HCT116 (cell line): ENCODE measurements around the gene OPALIN. TPM values are rescaled to one million over a fixed set of nuclear protein-coding genes. Genes with fewer than 3 reads are reported as not detected.

Experiments used
- ATAC-seq: fragments of 200-7000 bp; cut with Tn5 transposase; 2 replicates; pipeline ENCODE4 v1.9.1; 2020; ENCODE audit warnings: mild to moderate bottlenecking, moderate library complexity
- BruUV-seq: library from RNA; stranded (reverse); fragments of 400-500 nt; replicated peaks from 2 replicates; lab custom pipeline; 2021; lab: Mats Ljungman, UMichigan
- CTCF ChIA-PET: fragments of 300-600 bp; sonication (Branson Sonifier 250); formaldehyde crosslinking; loops from one replicate; lab custom pipeline; 2021; ENCODE audit warnings: antibody characterized with exemption; lab: Charles Lee
- POLR2A ChIA-PET: fragments of 300-600, 350-600 bp; sonication (Branson Sonifier 250); formaldehyde crosslinking; loops from one replicate; lab custom pipeline; 2021; ENCODE audit warnings: antibody characterized with exemption; lab: Charles Lee
- RAD21 ChIA-PET, 2 experiments: fragments of 300-600 bp; sonication (Branson Sonifier 250); formaldehyde crosslinking; loops; one replicate each; lab custom pipeline; 2023; ENCODE audit warnings: low total read pairs in 2 of 2; ENCODE audit not compliant: uncharacterized antibody in 2 of 2, unreplicated experiment in 2 of 2, low non-redundant PET in 1 of 2; lab: Charles Lee
- DNase-seq: peaks from one replicate; pipeline ENCODE4 v3.0.0-alpha.2; 2010; ENCODE audit warnings: low read depth, low spot score
- H2AFZ ChIP-seq: fragments of 200-600 bp; shearing (Covaris generic), sonication (generic); 2 replicates; pipeline ENCODE4 v1.6.1; 2017; ENCODE audit warnings: low read depth, mixed run types, mixed read lengths, antibody characterized with exemption, low read length; ENCODE audit not compliant: poor library complexity, severe bottlenecking
- H3K27ac ChIP-seq: 2 replicates; pipeline ENCODE4 v1.5.1; 2012; ENCODE audit warnings: low read depth, low read length
- H3K27me3 ChIP-seq: fragments of 200-600 bp; sonication (generic); 2 replicates; pipeline ENCODE4 v1.6.1; 2016; ENCODE audit warnings: mixed run types, low read length, mixed read lengths; ENCODE audit not compliant: insufficient read depth
- H3K36me3 ChIP-seq, 2 experiments: fragments of 200-500 bp in 1 of 2; fragments of 200-600 bp in 1 of 2; sonication (Bioruptor generic) in 1 of 2; sonication (generic) in 1 of 2; 2 replicates each; pipeline versions ENCODE4 v1.5.1 to v1.6.1; 2014 to 2016; ENCODE audit warnings: low read length in 2 of 2, inconsistent platforms in 1 of 2, mixed read lengths in 1 of 2, mixed run types in 1 of 2; ENCODE audit not compliant: insufficient read depth in 2 of 2, control insufficient read depth in 1 of 2
- H3K4me1 ChIP-seq, 2 experiments: fragments of 200-600 bp in 1 of 2; sonication (generic) in 1 of 2; 2 replicates each; pipeline versions ENCODE4 v1.5.1 to v1.6.1; 2012 to 2017; ENCODE audit warnings: low read length in 2 of 2, inconsistent platforms in 1 of 2, mild to moderate bottlenecking in 1 of 2, mixed read lengths in 1 of 2, mixed run types in 1 of 2, moderate library complexity in 1 of 2; ENCODE audit not compliant: insufficient read depth in 2 of 2, control insufficient read depth in 1 of 2
- H3K4me2 ChIP-seq: fragments of 200-600 bp; sonication (generic); 2 replicates; pipeline ENCODE4 v1.6.1; 2017; ENCODE audit warnings: mixed run types, low read length, mixed read lengths
- H3K4me3 ChIP-seq, 2 experiments: fragments of 200-600 bp in 1 of 2; sonication (generic) in 1 of 2; replicated peaks in 1 of 2; 2 replicates each; pipeline ENCODE4 v1.5.1; 2011 to 2016; ENCODE audit warnings: low read length in 2 of 2, control low read depth in 1 of 2, low read depth in 1 of 2, mild to moderate bottlenecking in 1 of 2, mixed read lengths in 1 of 2, mixed run types in 1 of 2
- H3K79me2 ChIP-seq: fragments of 200-600 bp; sonication (generic); 2 replicates; pipeline ENCODE4 v1.6.1; 2017; ENCODE audit warnings: mild to moderate bottlenecking, mixed run types, low read length, moderate library complexity, mixed read lengths; ENCODE audit not compliant: insufficient read depth
- H3K9ac ChIP-seq: fragments of 200-600 bp; sonication (generic); 2 replicates; pipeline ENCODE4 v1.6.1; 2016; ENCODE audit warnings: low read length, mixed read lengths
- H3K9me2 ChIP-seq: fragments of 200-600 bp; sonication (generic), shearing (Covaris generic); 2 replicates; pipeline ENCODE4 v1.6.1; 2017; ENCODE audit warnings: mixed run types, mild to moderate bottlenecking, moderate library complexity; ENCODE audit not compliant: insufficient read depth
- H3K9me3 ChIP-seq, 2 experiments: fragments of 200-500 bp in 1 of 2; fragments of 200-600 bp in 1 of 2; sonication (Bioruptor generic) in 1 of 2; sonication (generic) in 1 of 2; 2 replicates each; pipeline ENCODE4 v1.6.1; 2014 to 2017; ENCODE audit warnings: low read length in 2 of 2, mixed read lengths in 2 of 2, inconsistent platforms in 1 of 2, low read depth in 1 of 2, mild to moderate bottlenecking in 1 of 2, mixed run types in 1 of 2, moderate library complexity in 1 of 2; ENCODE audit not compliant: control insufficient read depth in 1 of 2, insufficient read depth in 1 of 2
- H4K20me1 ChIP-seq: fragments of 200-600 bp; sonication (generic), shearing (Covaris generic); 2 replicates; pipeline ENCODE4 v1.6.1; 2017; ENCODE audit warnings: mixed run types, mild to moderate bottlenecking, moderate library complexity; ENCODE audit not compliant: insufficient read depth
- CEBPB ChIP-seq: IDR thresholded peaks from 2 replicates; pipeline ENCODE4 v1.6.1; 2012; ENCODE audit warnings: low read depth
- ELF1 ChIP-seq: IDR thresholded peaks from 2 replicates; pipeline ENCODE4 v1.6.1; 2012; ENCODE audit warnings: low read depth, borderline replicate concordance
- POLR2AphosphoS5 ChIP-seq: IDR thresholded peaks from 2 replicates; pipeline ENCODE4 v1.6.1; 2011; ENCODE audit warnings: mild to moderate bottlenecking, low read depth, low read length, moderate library complexity
- RAD21 ChIP-seq: IDR thresholded peaks from 2 replicates; pipeline ENCODE4 v1.6.1; 2012; ENCODE audit warnings: low read depth, mild to moderate bottlenecking
- SP1 ChIP-seq: IDR thresholded peaks from 2 replicates; pipeline ENCODE4 v1.6.1; 2012; ENCODE audit warnings: low read depth
- SRF ChIP-seq: IDR thresholded peaks from 2 replicates; pipeline ENCODE4 v1.6.1; 2012; ENCODE audit warnings: low read depth
- YY1 ChIP-seq: IDR thresholded peaks from 2 replicates; pipeline ENCODE4 v1.6.1; 2011; ENCODE audit warnings: low read length, low read depth, moderate library complexity, mild to moderate bottlenecking; ENCODE audit not compliant: insufficient replicate concordance; ENCODE audit errors: extremely low read depth
- ZFX ChIP-seq: fragments of 450-650 bp; IDR thresholded peaks from 2 replicates; pipeline ENCODE4 v1.6.1; 2017
- intact Hi-C: fragments of 100-400 bp; cut with micrococcal nuclease; formaldehyde crosslinking; loops from 2 replicates; pipeline ENCODE4 v1.10.0; 2022
- total RNA-seq: library from RNA; stranded (reverse); gene quantifications from one replicate; pipeline ENCODE4 v1.2.1, GENCODE V29; 2021; ENCODE audit not compliant: unreplicated experiment

The OPALIN gene
- total RNA-seq, 1 experiment from 2014 or later, result not detected

GRCh38 chr10:96360766-96361165, 2.0 kb upstream of the OPALIN start:
- H3K9me2 ChIP-seq, result no peaks in the 10 kb centered on the region
- H3K9me3 ChIP-seq, result no peaks in the 10 kb centered on the region
- DNase-seq, result no peak
- H3K27ac ChIP-seq, result no peak overlapping the region
- no peak overlapping the region for H3K9ac ChIP-seq
- no peaks in the 10 kb centered on the region for H3K79me2 ChIP-seq
- BruUV-seq, result no TSS peak
- no peak overlapping the region for H3K4me3 ChIP-seq
- intact Hi-C loops, result no loop called here
- no peak overlapping the region for H2AFZ ChIP-seq
- no peaks in the 10 kb centered on the region for H3K4me1 ChIP-seq
- no peak for TF ChIP-seq YY1
- TF ChIP-seq CEBPB, result no peak
- H4K20me1 ChIP-seq, result no peaks in the 10 kb centered on the region
- no peak overlapping the region for H3K4me2 ChIP-seq
- ATAC-seq, result no peak
- H3K27me3 ChIP-seq, result peaks cover 13% of the 10 kb centered on the region; the same call in 1 of the 2 replicates
- ChIA-PET POLR2A (no interaction called here), RAD21 (no interaction called here), CTCF (interaction anchor here (1.2 kb wide), 1 partner anchor 10 kb away, joined by 4 read pairs; no protein-coding TSS in a partner anchor)
- H3K36me3 ChIP-seq, result no peaks in the 10 kb centered on the region

GRCh38 chr10:96360331-96360730, 1.5 kb upstream of the OPALIN start:
- no peaks in the 10 kb centered on the region for H3K9me3 ChIP-seq
- H3K4me1 ChIP-seq, result no peaks in the 10 kb centered on the region
- no peak overlapping the region for H2AFZ ChIP-seq
- no peaks in the 10 kb centered on the region for H4K20me1 ChIP-seq
- intact Hi-C loops, result no loop called here
- H3K9me2 ChIP-seq, result no peaks in the 10 kb centered on the region
- RAD21 ChIA-PET, result no interaction called here
- ATAC-seq, result no peak
- H3K9ac ChIP-seq, result no peak overlapping the region
- no peak overlapping the region for H3K27ac ChIP-seq
- H3K4me2 ChIP-seq, result no peak overlapping the region
- BruUV-seq, result no TSS peak
- CTCF ChIA-PET, result interaction anchor here (1.2 kb wide), 1 partner anchor 10 kb away, joined by 4 read pairs; no protein-coding TSS in a partner anchor
- H3K4me3 ChIP-seq, result no peak overlapping the region
- peaks cover 13% of the 10 kb centered on the region; the same call in 1 of the 2 replicates for H3K27me3 ChIP-seq
- DNase-seq, result no peak
- no peaks in the 10 kb centered on the region for H3K36me3 ChIP-seq
- POLR2A ChIA-PET, result no interaction called here
- H3K79me2 ChIP-seq, result no peaks in the 10 kb centered on the region
- TF ChIP-seq ZFX, result no peak
- TF ChIP-seq SP1, result no peak
- TF ChIP-seq ELF1, result no peak
- TF ChIP-seq RAD21, result no peak
- TF ChIP-seq YY1, result no peak
- TF ChIP-seq SRF, result no peak
- no peak for TF ChIP-seq POLR2AphosphoS5
